AML-193 (cell line): ENCODE measurements around the gene GALNT12.
A peak's percentile ranks its signal among the peaks of the same experiment; 100 is the strongest.

ENCODE experiments used
- DNase-seq, 2 experiments: peaks; one replicate each; lab custom pipeline; 2025; lab: John Stamatoyannopoulos, UW

GALNT12 gene

DNA sequence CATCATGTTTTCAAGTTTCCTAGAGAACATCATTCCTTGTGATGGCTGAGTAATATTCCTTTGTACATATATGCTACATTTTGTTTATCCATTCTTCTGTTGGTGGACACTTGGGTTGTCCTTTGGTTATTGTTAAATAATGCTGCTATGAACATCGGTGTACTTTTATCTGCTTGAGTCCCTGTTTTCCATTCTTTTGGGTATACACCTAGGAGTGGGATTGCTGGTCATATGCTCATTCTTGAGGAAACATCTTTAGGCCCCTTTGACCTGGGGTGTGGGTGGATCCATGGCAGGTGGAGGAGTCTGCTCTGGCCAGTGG, 25.3 kb downstream of the GALNT12 start:
- DNase-seq, result no peak

DNA sequence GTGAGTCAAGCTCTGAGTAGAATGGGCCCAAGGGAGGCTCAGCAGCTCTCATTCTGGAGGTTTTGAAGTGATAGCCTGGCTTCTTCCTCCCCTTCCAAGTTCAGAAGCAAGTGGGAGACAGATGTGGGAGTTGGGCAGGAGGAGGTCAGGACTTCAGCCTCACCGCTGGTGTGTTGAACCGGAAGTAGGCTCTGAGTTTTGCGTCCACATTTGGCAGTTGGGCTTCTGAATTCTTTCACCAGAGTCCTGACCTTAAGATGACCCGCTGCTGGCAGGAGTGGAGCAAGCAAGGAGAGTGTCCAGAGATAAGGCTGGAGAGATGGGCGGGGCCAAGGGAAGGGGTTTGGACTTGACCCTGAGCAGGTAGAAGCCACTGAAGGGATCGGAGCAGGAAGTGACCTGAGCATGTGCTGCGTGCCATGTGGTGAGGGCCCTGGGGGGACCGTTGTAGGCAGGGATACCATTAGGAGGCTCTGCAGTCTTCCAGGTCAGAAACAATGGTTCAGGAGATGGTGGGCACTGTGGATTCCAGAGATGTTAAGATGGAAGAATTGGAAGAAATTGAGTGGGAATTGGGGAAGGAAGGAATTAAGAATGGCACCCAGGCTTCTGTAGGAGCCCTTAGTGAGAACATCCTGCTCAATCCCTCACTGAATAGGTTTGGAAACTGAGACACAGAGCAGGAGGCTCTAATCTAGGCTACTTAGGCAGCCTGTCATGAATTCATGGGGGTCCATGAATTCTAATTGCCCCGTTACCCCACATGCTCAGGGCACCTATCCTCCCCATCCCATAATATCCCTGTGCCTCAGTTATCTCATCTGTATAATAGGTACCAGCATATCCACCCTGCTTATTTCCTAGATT, 25.9 kb downstream of the GALNT12 start:
- DNase-seq, result no peak

DNA sequence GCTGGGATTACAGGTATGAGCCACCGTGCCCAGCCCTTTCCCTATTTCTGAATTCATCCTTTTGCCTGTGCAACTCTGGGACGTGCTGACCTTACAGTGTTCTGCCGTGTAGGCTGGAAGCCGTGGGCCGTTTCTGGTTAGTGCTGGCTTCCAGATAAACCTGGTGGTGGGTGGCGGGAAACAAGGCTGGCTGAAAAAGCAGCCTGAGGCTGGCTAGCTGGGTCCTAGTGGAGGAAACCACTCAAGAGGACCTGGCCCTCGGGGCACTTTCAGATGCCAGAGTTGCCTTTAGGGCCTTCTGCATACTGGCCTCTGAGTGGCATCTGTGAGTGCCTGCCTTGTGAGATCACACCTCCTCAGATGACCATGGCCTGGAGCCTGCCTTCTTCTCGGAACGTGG, 26.9 kb downstream of the GALNT12 start:
- DNase-seq, result no peak

DNA sequence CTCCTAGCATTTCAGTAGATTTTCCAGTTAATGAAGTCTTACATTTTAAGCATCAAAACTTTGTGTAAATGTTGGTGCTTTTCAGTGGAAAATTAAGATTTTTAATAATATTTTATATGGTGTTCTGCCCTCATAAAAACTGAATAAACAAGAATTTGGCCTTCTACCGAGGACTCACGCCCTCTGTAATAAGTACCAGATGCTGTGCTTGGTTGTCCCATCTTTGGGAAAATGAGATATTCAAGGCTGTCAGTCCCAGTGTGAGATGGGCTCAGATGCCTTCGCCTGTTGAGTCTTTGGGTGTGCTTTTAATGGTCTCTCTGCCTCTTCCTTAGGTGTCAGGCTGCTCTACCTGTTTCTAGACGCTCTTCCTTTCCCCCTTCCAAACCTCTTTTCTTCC, 28.7 kb downstream of the GALNT12 start:
- no peak for DNase-seq

DNA sequence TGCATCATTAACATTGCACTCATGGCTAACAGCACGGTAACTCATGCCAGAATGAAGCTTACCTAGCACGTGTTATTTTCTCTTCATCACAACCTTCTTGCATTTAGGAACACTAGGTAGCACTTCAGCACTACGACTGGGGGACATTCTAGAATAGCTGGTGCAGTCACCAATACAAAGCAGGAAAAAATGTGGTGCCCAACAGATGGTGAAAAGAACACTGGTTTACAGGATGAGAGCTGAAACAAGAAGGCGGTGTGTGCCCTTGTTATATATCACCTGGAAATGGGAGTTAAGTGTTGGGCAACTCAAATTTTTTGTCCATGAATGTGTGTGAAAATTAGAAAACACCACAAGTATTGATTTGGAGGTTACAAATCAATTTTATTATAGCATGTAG, 30.0 kb downstream of the GALNT12 start:
- DNase-seq, result no peak

DNA sequence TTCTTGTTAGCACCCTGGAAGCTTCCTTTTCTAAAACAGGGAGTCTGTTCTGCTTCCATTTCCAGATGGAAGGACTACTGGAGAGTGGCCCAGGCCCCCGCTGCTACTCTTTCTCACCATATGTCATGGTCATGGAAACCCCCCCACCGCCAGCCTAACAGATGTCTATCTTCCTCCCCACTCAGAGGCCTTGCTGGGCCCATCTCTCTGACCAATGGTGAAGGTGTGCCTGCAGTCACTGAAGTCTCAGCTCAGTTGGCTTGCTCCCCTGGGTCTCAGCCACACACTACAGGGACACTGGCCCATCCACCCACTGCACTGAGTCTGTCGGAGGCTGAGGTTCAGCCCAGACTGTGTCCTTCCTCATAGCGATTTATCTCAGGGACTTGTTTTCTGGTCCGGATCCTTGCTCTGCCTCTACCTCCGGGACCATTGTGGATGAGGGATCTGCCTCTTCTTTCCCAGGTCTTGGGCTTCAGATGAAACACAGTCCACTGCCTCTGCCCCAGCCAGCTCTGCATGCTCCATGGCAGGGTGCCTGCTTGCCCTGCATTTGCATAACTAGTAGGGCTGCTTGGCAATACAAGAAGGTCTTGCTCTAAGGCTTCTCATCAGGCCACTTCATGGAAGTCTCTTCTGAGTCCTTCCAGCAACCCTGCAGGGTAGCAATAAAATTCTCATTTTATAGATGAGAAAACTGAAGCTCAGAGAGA, 30.8 kb downstream of the GALNT12 start:
- DNase-seq, result no peak

DNA sequence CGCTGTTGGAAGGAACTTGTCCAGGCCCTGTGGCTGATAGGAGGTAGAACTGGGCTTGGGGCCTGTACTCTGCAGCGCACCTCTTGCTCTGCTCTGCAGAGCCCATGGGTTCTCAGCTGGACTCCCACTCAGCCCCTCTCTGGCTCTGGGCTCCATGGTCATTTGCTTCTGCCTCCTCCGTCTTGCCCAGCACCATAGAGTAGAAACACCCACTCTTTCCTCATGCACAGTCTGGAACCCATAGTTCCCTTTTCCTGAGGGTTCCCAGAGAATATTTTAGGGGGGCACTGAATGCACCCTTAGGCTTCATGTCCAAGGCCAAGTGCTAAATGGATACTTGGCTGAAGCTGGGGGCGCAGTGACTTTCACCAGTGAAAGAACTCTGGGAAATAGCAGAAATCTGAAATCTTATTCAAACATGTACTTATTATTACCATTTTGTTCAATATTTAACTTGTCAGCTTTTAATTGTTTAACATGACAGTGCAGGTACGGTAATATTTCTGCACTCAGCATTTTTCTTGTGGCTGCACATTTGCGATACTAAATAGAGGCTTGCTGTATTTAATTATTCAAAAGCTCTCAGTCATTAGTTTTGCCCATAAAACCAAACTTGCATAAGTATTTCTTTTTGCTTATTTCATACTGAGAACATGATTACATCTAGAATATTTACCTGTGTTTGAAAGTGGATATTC, 31.5 kb downstream of the GALNT12 start:
- no peak for DNase-seq

DNA sequence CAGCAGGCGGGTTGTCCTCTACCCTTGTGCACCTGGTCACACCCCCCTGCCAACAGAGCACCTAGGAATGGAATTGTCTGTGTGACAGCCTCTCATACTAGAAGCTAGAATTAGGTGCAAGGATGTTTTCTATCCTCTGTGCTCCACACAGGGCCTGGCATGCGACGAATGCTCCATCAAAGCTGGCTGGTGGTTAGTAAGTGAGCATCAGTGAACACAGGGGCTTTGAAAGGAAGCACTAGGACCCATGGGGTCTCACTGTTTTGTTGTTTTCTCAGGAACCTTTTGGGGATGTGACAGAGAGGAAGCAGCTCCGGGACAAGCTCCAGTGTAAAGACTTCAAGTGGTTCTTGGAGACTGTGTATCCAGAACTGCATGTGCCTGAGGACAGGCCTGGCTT, 32.3 kb downstream of the GALNT12 start:
- no peak for DNase-seq

DNA sequence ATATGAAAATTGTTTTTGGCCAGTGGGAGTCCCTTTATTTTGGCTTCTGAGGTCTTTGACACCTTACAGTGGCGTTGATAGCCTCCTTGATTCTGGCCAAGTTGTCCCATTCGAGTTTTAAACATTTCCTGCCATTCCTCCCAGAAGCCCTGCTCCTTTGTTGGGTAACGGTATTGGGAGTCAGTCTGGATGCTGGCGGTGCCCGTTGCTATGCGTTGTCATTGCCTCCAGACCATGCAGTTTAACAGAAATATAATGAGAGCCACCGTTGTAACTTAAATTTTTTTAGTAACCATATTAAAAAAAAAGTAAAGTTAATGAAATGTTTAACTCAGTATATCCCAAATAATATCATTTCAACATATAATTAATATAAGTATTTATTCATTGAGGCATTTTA, 35.0 kb downstream of the GALNT12 start:
- no peak for DNase-seq

DNA sequence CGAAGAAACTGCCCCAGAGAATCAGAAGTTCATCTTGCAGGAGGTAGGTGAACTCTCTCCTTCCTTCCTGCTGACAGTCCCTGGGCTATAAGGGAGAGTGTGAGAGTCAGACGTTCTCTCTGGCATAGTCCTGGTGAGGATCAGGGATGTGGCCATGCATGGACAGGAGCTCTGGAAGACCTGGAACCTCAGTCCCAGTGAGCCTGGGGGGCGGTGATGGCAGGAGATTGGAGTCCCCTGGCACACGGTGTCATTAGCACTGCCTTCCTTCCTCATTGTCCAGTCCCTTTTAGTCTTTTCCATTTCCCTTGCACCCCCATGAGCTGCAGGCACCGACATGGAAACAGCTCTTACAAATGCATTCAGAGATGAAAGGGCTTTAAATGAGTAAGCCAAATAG, 38.6 kb downstream of the GALNT12 start:
- DNase-seq, result no peak

DNA sequence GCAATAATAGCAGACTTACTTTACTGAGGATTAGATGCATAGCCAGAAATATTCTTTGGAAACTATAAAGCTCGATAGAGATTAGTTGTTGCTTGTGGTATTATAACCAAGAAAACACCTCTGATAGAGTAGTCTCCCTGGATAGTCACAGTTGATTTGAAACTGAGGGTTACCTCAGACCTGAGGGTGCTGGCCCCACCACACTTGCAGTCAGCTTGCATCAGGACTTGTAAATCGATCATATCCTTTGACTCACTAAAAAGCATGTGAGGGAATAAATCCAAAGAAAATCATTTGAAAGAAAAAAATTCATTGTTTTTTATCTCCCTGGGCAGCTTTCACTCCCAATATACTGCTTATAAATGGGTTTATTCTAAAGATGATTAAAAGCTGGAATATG, 39.4 kb downstream of the GALNT12 start:
- no peak for DNase-seq

DNA sequence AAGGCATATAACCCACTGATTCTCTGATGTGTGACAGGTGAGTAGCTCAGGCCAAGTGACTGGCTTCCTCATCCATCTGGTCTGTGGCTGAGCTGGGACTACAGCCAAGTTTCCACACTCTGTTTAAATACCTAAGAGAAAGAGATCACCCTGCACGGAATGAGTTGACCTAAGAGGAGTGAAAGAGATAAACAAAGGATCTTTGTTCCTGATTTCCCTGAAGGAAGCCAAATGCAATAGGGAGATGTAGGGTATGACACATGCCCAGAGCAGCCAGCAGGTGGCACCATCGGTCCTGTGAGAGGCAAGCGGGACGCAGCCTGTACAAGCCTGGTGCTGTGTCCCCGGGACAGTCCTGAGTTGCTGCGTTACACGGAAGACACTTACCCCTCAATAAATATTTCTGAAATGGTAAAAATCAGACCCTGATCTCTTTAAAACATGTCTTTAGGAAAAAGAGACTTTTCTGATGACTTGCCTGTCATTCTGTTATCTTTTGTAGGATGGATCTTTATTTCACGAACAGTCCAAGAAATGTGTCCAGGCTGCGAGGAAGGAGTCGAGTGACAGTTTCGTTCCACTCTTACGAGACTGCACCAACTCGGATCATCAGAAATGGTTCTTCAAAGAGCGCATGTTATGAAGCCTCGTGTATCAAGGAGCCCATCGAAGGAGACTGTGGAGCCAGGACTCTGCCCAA, 41.1 kb downstream of the GALNT12 start:
- DNase-seq, result peak; percentile 45 to 63

DNA sequence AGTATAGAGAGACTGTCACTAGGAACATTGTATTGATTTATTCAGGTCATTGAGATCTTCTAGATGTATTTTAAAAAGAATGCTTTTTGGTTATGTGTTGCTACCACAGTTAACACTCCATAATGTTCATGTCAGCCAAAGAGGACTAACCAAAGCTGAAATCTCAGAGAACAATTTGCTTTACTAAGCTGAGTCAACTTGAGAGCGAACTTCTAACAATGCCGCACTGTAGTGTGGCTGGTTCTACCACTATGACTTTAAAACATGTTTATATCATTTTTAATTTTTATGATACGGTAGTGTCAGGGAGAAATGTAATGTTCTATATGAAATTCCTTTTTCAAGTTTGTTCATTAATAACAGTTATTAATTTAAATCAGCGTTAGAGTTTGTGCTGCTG, 42.1 kb downstream of the GALNT12 start:
- no peak for DNase-seq

DNA sequence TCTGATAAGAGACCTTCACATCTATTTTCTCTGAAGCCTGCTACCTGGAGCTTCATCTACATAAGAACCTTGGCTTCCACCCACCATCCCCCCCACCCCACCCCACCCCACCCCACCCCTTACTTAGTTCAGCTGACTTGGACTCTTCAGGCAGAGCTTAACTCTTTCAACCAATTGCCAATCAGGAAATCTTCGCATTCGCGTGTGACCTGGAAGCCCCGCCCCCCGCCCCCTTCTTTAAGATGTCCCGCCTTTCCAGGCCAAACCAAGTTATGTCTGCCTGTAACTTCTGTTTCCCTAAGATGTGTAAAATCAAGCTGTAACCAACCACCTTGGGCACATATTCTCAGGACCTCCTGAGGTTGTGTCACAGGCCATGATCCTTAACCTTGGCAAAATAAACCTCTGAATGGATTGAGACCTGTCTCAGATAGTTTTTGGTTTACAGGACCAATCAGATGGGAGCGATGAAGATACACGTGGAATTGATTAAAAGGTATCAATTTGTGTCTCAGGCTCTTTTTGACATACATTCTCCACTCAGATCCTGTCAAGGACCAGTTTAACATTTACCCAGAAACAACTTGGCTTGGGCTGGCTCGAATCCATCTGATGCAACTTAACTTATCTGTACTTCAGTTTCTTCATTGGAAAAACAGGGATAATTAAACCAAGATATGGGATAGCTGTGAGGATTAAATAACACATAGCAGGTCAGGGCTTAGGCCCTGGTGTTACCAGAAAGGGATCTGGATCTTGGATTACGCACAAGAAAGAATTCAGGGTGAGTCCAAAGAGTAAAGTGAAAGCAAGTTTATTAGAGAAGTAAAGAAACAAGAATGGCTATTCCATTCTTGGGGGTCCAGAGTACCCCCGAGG, 43.6 kb downstream of the GALNT12 start:
- DNase-seq, result no peak

DNA sequence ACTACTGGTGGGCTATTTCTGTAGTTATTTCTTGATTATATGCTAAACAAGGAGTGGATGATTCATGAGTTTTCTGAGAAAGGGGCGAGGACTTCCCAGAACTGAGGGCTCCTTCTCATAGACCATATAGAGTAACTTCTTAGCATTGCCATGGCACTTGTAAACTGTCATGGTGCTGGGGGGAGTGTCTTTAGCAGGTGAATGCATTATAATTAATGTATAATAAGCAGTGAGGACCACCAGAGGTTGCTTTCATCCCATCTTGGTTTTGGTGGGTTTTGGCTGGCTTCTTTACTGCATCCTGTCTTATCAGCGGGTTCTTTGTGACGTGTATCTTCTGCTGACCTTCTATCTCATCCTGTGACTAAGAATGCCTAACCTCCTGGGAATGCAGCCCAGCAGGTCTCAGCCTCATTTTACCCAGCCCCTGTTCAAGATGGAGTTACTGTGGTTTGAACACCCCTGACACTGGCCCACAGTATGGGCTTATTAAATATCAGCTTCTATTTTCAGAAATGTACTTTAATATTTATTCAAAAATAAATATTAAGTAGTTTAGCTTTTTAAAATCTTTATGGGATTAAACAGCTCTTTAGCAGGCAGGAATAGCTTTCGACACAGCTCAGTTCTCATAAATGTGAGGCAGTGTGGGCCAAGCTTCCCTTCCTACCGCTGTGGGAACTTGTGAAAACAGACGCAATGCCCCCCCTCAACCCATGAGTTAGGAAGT, 44.4 kb downstream of the GALNT12 start:
- no peak for DNase-seq

DNA sequence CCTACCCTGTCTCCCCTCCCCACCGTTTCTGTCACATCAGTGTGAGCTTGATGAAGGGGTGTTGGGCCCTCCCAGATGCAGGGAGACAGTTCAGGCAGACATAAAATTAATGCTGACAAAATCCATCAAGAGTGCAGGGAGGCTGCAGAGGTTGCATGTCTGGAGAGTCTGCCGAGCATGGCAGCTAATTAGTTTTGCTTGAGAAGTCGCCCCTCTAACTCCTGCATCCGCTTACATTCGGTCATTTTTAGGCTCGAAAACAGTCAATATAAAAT, 44.9 kb downstream of the GALNT12 start:
- no peak for DNase-seq

DNA sequence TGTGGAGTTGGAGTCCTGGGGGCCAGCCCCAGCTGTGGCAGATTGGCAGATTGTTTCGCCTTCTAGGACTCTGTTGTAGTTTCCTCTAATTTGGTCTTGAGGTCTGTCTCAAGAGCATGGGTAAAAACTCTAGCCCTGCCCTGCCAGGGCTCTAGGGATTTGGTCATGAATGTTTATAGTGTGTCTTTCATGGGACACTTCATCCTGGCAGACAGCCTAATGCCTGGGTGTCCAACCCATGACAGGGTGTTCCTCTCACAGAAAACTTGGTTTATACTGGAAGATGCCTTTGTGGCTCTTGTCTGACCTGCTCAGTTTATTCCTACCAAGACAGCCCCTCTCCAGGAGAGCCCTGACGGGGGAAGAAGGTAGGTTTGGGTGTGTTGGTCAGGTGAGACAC, 45.5 kb downstream of the GALNT12 start:
- no peak for DNase-seq

DNA sequence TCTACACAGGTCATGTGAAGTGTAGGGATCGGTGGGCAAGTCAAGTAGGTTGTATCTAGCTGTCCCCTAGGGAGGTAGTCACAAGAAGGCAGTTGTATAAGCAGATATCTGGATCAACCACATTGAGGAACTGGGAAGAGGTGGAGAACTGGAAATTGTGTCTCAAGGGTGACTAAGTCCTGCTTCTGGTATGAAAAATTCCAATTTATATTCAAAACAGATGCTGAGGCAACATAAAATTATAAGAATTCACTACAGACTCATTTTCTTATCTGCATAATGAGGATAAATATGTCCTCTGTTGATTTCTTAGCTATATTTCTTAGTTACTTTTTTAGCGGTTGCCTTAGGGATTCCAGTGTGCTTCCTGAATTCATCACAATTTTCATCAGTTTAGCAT, 46.8 kb downstream of the GALNT12 start:
- DNase-seq, result no peak

DNA sequence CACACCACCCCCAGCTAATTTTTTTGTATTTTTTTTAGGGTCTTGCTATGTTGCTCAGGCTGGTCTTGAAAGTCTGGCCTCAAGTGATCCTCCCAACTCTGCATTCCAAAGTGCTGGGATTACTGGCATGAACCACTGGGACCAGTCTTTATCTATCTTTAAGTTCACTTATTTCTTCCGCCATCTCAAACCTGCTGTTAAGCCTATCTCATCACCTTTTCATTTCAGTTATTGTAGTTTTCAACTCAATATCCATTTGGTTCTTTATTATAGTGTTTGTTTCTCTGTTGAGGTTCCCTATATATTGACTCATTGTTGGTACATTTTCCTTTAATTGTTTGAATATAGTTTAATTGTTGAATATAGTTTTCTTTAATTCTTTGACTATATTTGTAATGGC, 48.1 kb downstream of the GALNT12 start:
- no peak for DNase-seq

DNA sequence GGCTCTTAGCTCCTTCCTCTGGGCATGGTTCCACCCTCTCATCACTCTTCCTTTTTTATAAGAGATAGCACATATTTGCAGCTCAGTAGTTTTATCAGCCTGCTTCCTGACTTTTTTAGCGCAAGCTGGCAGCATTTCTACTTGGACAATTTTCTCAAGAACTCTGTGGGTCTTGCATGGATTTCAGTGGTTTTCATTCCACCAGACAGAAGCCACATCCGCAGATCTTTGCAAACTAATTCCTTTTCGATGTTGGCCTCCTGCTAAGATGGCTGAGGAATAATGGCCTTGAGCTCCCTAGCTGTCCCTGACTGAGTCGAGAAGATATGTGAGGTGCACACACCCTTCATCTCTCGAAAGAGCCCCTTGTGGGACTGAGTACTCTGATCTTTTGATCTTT, 49.5 kb downstream of the GALNT12 start:
- no peak for DNase-seq

DNA sequence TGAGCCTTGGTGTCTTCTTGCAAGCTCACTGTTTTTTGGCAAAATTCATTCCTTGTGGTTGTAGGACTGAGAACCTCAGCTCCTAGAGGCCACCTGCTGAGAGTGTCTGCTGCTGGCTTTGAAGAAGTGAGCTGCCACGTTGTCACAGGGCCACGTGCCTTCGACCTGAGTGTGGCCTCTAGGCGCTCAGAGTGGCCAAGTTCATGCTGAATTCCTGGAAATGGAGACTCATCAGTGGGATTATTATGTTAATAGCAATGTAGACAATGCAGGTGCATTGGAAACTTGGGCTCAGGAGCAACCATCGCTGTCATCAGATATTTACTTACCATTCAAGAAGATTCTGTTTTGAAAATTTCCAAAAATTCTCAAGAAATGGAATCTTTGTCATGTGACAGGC, 52.5 kb downstream of the GALNT12 start:
- DNase-seq, result no peak
